Osteoblast (primary cell): ENCODE data around the gene POLA1. TPM values are rescaled to one million over a fixed set of nuclear protein-coding genes. Genes with fewer than 3 reads are reported as not detected.
A peak's percentile ranks its signal among the peaks of the same experiment; 100 is the strongest.

Source experiments
- DNase-seq: peaks from one replicate; pipeline ENCODE4 v3.0.0; 2011; ENCODE audit warnings: low spot score, mixed read lengths; ENCODE audit not compliant: insufficient read length; ENCODE audit errors: missing footprints
- H2AFZ ChIP-seq: 2 replicates; pipeline ENCODE4 v1.6.0; 2011; ENCODE audit warnings: mild to moderate bottlenecking, low read length
- H3K27ac ChIP-seq: 2 replicates; pipeline ENCODE4 v1.5.1; 2011; ENCODE audit warnings: mild to moderate bottlenecking, low read depth, low read length, moderate library complexity
- H3K27me3 ChIP-seq: 2 replicates; pipeline ENCODE4 v1.6.0; 2012; ENCODE audit warnings: mild to moderate bottlenecking, control low read depth, inconsistent platforms, low read length, moderate library complexity; ENCODE audit not compliant: insufficient read depth
- H3K36me3 ChIP-seq: 2 replicates; pipeline ENCODE4 v1.5.1; 2011; ENCODE audit warnings: mild to moderate bottlenecking, low read length, control low read depth, moderate library complexity; ENCODE audit not compliant: insufficient read depth
- H3K4me1 ChIP-seq: 2 replicates; pipeline ENCODE4 v1.5.1; 2011; ENCODE audit warnings: mild to moderate bottlenecking, low read length, control low read depth, moderate library complexity; ENCODE audit not compliant: insufficient read depth
- H3K4me2 ChIP-seq: 2 replicates; pipeline ENCODE4 v1.6.0; 2011; ENCODE audit warnings: mild to moderate bottlenecking, low read length; ENCODE audit not compliant: insufficient read depth
- H3K4me3 ChIP-seq: fragments of 200-600 bp; sonication (generic); 3 replicates; pipeline ENCODE4 v1.5.1; 2012; ENCODE audit warnings: mild to moderate bottlenecking, low read length, inconsistent platforms; ENCODE audit not compliant: insufficient read depth
- H3K79me2 ChIP-seq: 2 replicates; pipeline ENCODE4 v1.6.0; 2012; ENCODE audit warnings: mild to moderate bottlenecking, low read length, control low read depth, inconsistent platforms; ENCODE audit not compliant: insufficient read depth
- H3K9me3 ChIP-seq: 2 replicates; pipeline ENCODE4 v1.5.1; 2011; ENCODE audit warnings: low read depth, low read length, control low read depth
- H4K20me1 ChIP-seq: 2 replicates; pipeline ENCODE4 v1.6.0; 2012; ENCODE audit warnings: mild to moderate bottlenecking, low read length, control low read depth; ENCODE audit not compliant: insufficient read depth
- total RNA-seq: library from RNA; depleted of rRNA; stranded (reverse); fragments of >200 nt; gene quantifications from 2 replicates; pipeline ENCODE4 v1.2.3, GENCODE V29; 2012
- TF ChIP-seq, protein P1 (sequence below): IDR thresholded peaks from 2 replicates; pipeline ENCODE4 v1.5.1; 2011; ENCODE audit warnings: mild to moderate bottlenecking, low read depth, low read length, moderate library complexity; ENCODE audit errors: extremely low read depth

POLA1 gene
- total RNA-seq, 1 donor, result 11.9 TPM

DNA sequence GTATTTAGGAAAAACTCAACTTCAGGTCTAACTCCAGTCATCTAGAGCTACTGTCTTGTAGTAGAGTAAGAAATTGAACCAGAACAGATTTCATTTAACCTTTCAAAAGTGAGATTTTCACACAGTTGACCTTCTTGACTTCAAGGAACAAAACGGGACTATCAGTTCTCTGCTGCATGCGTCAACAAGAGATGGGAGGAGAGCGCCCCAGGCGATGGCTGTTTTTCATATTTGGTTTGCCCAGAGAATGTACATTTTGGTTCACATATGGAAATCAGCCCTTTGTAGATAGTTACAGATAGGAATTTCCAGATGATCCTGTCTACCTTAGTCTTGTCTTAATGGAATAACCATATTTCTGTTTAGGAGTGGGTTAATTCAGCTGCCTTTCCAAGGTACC is 158.1 kb downstream of the POLA1 start:
- Histone ChIP-seq H3K27ac (no peak overlapping the region), H3K79me2 (no peaks in the 10 kb centered on the region), H3K9me3 (no peaks in the 10 kb centered on the region), H3K36me3 (no peaks in the 10 kb centered on the region), H3K27me3 (no peaks in the 10 kb centered on the region), H3K4me1 (no peaks in the 10 kb centered on the region), H2AFZ (no peak overlapping the region), H4K20me1 (no peaks in the 10 kb centered on the region), H3K4me2 (no peak overlapping the region), H3K4me3 (no peak overlapping the region)
- TF ChIP-seq, protein P1, sequence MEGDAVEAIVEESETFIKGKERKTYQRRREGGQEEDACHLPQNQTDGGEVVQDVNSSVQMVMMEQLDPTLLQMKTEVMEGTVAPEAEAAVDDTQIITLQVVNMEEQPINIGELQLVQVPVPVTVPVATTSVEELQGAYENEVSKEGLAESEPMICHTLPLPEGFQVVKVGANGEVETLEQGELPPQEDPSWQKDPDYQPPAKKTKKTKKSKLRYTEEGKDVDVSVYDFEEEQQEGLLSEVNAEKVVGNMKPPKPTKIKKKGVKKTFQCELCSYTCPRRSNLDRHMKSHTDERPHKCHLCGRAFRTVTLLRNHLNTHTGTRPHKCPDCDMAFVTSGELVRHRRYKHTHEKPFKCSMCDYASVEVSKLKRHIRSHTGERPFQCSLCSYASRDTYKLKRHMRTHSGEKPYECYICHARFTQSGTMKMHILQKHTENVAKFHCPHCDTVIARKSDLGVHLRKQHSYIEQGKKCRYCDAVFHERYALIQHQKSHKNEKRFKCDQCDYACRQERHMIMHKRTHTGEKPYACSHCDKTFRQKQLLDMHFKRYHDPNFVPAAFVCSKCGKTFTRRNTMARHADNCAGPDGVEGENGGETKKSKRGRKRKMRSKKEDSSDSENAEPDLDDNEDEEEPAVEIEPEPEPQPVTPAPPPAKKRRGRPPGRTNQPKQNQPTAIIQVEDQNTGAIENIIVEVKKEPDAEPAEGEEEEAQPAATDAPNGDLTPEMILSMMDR, result no peak
- DNase-seq, result peak; percentile 13

DNA sequence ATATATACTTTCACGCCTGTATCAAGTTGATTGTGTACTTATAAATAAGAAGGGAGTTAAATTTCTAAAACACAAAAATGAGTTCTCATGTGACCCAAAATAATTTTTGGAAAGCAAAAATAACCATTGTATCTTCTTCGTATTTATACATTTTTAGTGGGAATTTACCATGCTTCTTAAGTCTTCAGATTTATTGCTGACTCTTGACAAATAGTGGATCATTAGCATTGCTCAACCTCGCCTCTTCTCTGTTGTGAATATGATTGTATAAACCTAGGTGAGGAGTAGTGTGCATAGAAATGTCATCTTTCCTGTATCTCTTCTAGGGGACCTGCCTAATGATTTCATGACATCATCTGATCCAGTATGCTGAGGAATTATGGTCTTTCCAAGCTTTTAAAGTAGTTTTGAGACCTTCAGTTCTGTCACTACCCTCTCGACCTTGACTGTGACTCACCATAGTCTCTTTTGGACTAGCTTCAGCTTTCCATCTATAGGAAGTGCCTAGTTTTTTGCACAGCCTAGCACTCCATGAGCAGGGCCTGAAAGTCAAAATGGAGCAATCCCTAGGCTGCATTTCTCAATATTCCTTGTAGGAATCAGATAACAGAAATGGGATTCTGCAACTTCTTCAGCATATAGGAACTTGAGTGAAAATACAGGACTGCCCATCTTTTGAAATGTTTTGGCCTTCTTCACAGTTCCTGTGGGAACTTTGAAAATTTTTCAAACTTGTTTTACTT is 164.5 kb downstream of the POLA1 start:
- no peaks in the 10 kb centered on the region for H3K9me3 ChIP-seq
- H3K36me3 ChIP-seq, result no peaks in the 10 kb centered on the region
- TF ChIP-seq, protein P1, result no peak
- H4K20me1 ChIP-seq, result no peaks in the 10 kb centered on the region
- H3K27me3 ChIP-seq, result no peaks in the 10 kb centered on the region
- no peak overlapping the region for H3K27ac ChIP-seq
- H3K4me2 ChIP-seq, result no peak overlapping the region
- no peak for DNase-seq
- no peaks in the 10 kb centered on the region for H3K4me1 ChIP-seq
- H3K79me2 ChIP-seq, result no peaks in the 10 kb centered on the region
- H2AFZ ChIP-seq, result no peak overlapping the region
- no peak overlapping the region for H3K4me3 ChIP-seq

DNA sequence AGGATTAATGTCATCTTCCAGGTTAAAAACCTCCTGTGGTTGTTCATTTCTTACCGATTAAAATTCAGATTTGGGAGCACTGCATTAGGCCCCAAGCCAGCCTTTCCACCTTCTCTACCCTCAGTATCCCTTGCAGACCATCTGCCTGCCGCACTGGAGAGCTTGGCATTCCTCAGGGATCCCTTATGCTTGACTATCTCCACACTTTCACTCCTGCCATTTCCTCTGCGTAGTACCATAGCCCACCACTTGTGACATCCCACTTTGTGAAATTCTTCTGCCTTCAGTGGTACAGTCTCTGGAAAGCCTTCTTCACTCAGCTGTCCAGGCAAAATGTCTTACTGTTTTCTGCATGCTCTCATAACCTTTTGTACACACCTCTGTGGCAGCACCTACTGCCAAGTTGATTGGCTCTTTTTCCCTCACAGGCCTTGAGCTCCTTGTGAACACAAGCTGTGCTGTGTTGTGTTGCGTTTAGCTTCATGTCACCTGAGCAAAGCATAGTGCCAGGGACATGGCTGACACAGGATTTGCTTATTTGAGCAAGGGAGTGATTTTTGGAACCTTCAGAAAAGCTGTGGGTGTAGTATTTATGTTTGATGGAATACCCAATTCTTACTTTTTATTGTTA is 165.6 kb downstream of the POLA1 start:
- H3K4me2 ChIP-seq, result no peak overlapping the region
- no peaks in the 10 kb centered on the region for H3K27me3 ChIP-seq
- H3K9me3 ChIP-seq, result no peaks in the 10 kb centered on the region
- H3K4me1 ChIP-seq, result no peaks in the 10 kb centered on the region
- H3K36me3 ChIP-seq, result no peaks in the 10 kb centered on the region
- H3K27ac ChIP-seq, result no peak overlapping the region
- no peak for DNase-seq
- TF ChIP-seq, protein P1, result no peak
- no peak overlapping the region for H3K4me3 ChIP-seq
- no peaks in the 10 kb centered on the region for H4K20me1 ChIP-seq
- no peak overlapping the region for H2AFZ ChIP-seq
- no peaks in the 10 kb centered on the region for H3K79me2 ChIP-seq

DNA sequence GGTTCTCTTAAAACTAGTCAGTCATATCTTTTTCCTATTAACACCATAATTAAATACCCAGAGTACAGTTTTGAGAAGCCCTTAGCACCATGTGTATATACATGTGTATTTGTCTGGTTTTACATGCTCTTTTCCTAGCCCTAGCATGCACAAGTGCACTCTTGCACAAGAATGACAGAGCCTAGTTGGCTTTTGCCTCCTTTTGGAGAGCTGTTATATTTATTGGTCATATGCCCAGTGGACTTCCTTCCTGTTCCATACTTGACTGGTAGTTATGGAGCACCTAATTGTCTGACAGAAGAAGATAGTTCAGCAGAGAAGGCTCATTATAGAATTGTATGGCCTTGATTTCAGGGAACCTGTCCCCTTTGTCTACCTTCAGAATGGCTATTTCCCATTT is 166.4 kb downstream of the POLA1 start:
- Histone ChIP-seq H3K4me3 (no peak overlapping the region), H2AFZ (no peak overlapping the region), H3K27ac (no peak overlapping the region), H3K9me3 (no peaks in the 10 kb centered on the region), H4K20me1 (no peaks in the 10 kb centered on the region), H3K79me2 (no peaks in the 10 kb centered on the region), H3K4me2 (no peak overlapping the region), H3K4me1 (no peaks in the 10 kb centered on the region), H3K27me3 (no peaks in the 10 kb centered on the region), H3K36me3 (no peaks in the 10 kb centered on the region)
- TF ChIP-seq, protein P1, result no peak
- no peak for DNase-seq
